A673 (cell line): ENCODE results near the gene FHL2. TPM values are rescaled to one million over a fixed set of nuclear protein-coding genes. Genes with fewer than 3 reads are reported as not detected.
"Not testable (repeated sequence)": the region's sequence is repeated elsewhere in the genome, so short reads cannot be mapped to it uniquely, and the experiment has no call there.

ENCODE experiments used
- BruUV-seq: library from RNA; stranded (reverse); fragments of 400-500 nt; replicated peaks from 2 replicates; lab custom pipeline; 2021; lab: Mats Ljungman, UMichigan
- CTCF ChIA-PET: fragments of 300-600 bp; sonication (Branson Sonifier 250); formaldehyde crosslinking; loops from one replicate; lab custom pipeline; 2022; ENCODE audit warnings: antibody characterized with exemption; lab: Charles Lee
- POLR2A ChIA-PET: fragments of 300-600 bp; sonication (Branson Sonifier 250); formaldehyde crosslinking; loops from one replicate; lab custom pipeline; 2022; ENCODE audit warnings: antibody characterized with exemption; ENCODE audit not compliant: low non-redundant PET; lab: Charles Lee
- DNase-seq: peaks from one replicate; pipeline ENCODE4 v3.0.0-alpha.2; 2015; ENCODE audit warnings: low spot score
- H3K27ac ChIP-seq: fragments of 200-600 bp; sonication (generic); 2 replicates; pipeline ENCODE4 v1.5.1; 2016; ENCODE audit warnings: mixed run types, low read depth, mild to moderate bottlenecking, mixed read lengths, antibody characterized with exemption, low read length; ENCODE audit not compliant: poor library complexity, severe bottlenecking
- H3K27me3 ChIP-seq: fragments of 200-600 bp; sonication (generic); replicated peaks from 2 replicates; pipeline ENCODE4 v1.6.1; 2017; ENCODE audit warnings: mixed run types, low read depth, mild to moderate bottlenecking, mixed read lengths, antibody characterized with exemption, low read length; ENCODE audit not compliant: insufficient read depth, poor library complexity
- H3K36me3 ChIP-seq: fragments of 200-600 bp; sonication (generic); 2 replicates; pipeline ENCODE4 v1.6.1; 2016; ENCODE audit warnings: mixed run types, mild to moderate bottlenecking, mixed read lengths, antibody characterized with exemption, low read length; ENCODE audit not compliant: insufficient read depth, poor library complexity, severe bottlenecking
- H3K4me1 ChIP-seq: fragments of 200-600 bp; sonication (generic); 2 replicates; pipeline ENCODE4 v1.6.1; 2017; ENCODE audit warnings: mixed run types, mild to moderate bottlenecking, mixed read lengths, antibody characterized with exemption, low read length; ENCODE audit not compliant: insufficient read depth, poor library complexity, severe bottlenecking
- H3K4me3 ChIP-seq: fragments of 200-600 bp; sonication (generic); 2 replicates; pipeline ENCODE4 v1.5.1; 2016; ENCODE audit warnings: low read depth, mixed run types, mild to moderate bottlenecking, mixed read lengths, low read length; ENCODE audit not compliant: poor library complexity, severe bottlenecking
- H3K9me3 ChIP-seq: fragments of 200-600 bp; sonication (generic); 2 replicates; pipeline ENCODE4 v1.6.1; 2016; ENCODE audit warnings: mixed run types, low read depth, mild to moderate bottlenecking, mixed read lengths, antibody characterized with exemption, low read length; ENCODE audit not compliant: poor library complexity, severe bottlenecking
- EZH2 ChIP-seq: fragments of 200-600 bp; sonication (generic); IDR thresholded peaks from 2 replicates; pipeline ENCODE4 v1.6.1; 2017; ENCODE audit warnings: borderline replicate concordance, low read depth, mild to moderate bottlenecking, mixed read lengths, antibody characterized with exemption, low read length; ENCODE audit not compliant: poor library complexity, severe bottlenecking
- intact Hi-C: fragments of 100-400 bp; cut with micrococcal nuclease; formaldehyde crosslinking; loops from one replicate; pipeline ENCODE4 v1.10.0; 2022; ENCODE audit not compliant: unreplicated experiment
- total RNA-seq: library from RNA; stranded (reverse); gene quantifications from 2 replicates; pipeline ENCODE4 v1.2.3, GENCODE V29; 2021
- TF ChIP-seq, protein P1 (sequence below): fragments of 300-800, 200-600 bp; sonication (generic); conservative IDR thresholded peaks from 2 replicates; pipeline ENCODE4 v1.5.1; 2017; ENCODE audit warnings: low read depth, mild to moderate bottlenecking, antibody characterized with exemption, low read length, moderate library complexity, mixed read lengths

Gene FHL2
- total RNA-seq, 1 experiment from 2014 or later: 4.7 TPM

DNA sequence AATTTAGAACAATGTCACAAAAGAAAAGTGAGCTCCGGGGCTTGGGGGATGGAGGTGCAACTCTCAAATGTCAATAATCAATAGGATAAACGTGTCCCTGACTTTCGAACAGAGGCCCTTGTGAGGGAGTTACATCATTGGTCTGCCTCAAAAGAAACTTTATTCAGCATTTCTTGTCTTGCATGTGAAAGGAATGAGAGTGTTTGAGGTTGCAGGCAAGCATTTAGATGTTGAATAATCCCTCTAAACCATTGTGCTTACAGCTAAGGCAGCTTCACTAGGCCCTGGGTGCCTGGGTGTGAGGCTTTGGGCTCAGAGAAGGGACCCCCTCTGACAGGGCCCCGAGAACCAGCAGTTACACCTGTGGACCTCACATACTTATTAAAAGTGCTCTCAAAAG is 28.6 kb upstream of the FHL2 start:
- Histone ChIP-seq H3K4me1 (no peaks in the 10 kb centered on the region), H3K27ac (no peak overlapping the region), H3K36me3 (no peaks in the 10 kb centered on the region), H3K9me3 (no peaks in the 10 kb centered on the region), H3K4me3 (no peak overlapping the region), H3K27me3 (peaks cover 8% of the 10 kb centered on the region)
- no peak for TF ChIP-seq EZH2
- TF ChIP-seq, protein P1, sequence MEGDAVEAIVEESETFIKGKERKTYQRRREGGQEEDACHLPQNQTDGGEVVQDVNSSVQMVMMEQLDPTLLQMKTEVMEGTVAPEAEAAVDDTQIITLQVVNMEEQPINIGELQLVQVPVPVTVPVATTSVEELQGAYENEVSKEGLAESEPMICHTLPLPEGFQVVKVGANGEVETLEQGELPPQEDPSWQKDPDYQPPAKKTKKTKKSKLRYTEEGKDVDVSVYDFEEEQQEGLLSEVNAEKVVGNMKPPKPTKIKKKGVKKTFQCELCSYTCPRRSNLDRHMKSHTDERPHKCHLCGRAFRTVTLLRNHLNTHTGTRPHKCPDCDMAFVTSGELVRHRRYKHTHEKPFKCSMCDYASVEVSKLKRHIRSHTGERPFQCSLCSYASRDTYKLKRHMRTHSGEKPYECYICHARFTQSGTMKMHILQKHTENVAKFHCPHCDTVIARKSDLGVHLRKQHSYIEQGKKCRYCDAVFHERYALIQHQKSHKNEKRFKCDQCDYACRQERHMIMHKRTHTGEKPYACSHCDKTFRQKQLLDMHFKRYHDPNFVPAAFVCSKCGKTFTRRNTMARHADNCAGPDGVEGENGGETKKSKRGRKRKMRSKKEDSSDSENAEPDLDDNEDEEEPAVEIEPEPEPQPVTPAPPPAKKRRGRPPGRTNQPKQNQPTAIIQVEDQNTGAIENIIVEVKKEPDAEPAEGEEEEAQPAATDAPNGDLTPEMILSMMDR: no peak
- ChIA-PET CTCF (no interaction called here), POLR2A (no interaction called here)
- BruUV-seq: no TSS peak
- intact Hi-C loops: no loop called here
- no peak for DNase-seq

DNA sequence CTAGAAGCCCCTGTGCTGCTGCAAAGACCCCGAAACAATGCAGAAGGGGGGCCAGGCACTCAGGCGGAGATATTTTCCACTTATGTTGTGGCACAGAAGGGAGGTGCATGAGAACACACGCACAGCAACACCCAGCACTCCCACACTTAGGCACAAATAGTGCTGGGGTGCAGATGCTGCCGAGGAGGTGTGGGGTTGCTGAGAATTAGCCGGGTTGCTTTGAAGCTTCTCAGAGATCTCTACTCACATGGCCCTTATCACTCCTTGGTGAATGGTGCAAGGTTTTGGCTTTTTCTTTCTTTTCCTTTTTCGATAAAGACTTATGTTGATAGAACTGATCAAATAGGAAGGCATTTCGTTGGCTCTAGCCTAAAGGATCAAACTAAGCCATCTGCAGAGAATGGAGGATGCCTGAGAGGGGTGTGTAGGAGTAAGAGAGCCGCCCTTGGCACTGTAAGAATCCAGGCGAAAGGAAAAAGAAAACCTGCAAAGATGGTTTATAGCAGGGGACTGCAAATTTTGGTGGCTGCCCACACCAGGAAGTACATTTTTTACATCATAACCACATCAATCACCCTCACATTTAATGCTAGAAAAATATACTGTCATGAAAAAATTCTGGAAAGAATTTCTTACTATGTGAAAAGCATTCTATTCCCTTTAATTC is 27.9 kb upstream of the FHL2 start:
- Histone ChIP-seq H3K4me1 (no peaks in the 10 kb centered on the region), H3K27ac (no peak overlapping the region), H3K4me3 (no peak overlapping the region), H3K36me3 (no peaks in the 10 kb centered on the region), H3K27me3 (peaks cover 8% of the 10 kb centered on the region), H3K9me3 (no peaks in the 10 kb centered on the region)
- ChIA-PET CTCF (no interaction called here), POLR2A (no interaction called here)
- BruUV-seq: no TSS peak
- intact Hi-C loops: no loop called here
- TF ChIP-seq EZH2: no peak
- TF ChIP-seq, protein P1: no peak
- no peak for DNase-seq

DNA sequence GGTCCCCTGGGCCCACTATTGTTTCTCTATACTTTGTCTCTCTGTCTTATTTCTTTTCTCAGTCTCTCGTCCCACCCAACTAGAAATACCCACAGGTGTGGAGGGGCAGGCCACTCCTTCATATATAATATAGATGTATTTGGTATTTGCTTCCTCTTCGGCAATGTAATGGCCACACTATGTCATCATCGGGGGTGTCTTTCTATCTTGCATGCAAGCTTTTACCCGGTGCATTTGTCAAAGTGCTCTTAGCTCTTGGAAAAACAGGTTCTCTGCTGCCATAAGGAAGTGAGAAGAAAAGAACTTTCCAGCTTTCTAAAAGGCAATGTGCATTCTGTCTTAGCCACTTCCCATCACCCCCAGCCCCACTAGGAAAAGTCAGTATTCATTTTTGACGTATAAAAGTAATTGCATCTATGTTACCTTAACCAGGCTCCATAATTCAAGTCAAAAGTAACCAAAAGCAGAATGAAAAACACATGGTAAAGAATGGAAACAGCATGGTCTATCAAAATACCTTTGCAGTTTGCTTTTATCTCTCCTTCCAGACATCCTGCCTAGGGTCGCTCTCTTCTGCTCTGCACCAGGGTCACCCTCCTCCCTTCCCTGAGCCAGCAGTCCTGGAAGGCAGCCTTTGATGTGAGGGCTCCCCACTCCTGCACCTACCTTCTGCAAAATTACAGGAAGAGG is 27.2 kb upstream of the FHL2 start:
- no peak for DNase-seq
- POLR2A ChIA-PET: no interaction called here
- Histone ChIP-seq H3K4me1 (no peaks in the 10 kb centered on the region), H3K36me3 (no peaks in the 10 kb centered on the region), H3K4me3 (no peak overlapping the region), H3K27ac (no peak overlapping the region), H3K9me3 (no peaks in the 10 kb centered on the region), H3K27me3 (peaks cover 8% of the 10 kb centered on the region)
- TF ChIP-seq EZH2: no peak
- TF ChIP-seq, protein P1: no peak
- intact Hi-C loops: no loop called here
- CTCF ChIA-PET: no interaction called here
- no TSS peak for BruUV-seq

DNA sequence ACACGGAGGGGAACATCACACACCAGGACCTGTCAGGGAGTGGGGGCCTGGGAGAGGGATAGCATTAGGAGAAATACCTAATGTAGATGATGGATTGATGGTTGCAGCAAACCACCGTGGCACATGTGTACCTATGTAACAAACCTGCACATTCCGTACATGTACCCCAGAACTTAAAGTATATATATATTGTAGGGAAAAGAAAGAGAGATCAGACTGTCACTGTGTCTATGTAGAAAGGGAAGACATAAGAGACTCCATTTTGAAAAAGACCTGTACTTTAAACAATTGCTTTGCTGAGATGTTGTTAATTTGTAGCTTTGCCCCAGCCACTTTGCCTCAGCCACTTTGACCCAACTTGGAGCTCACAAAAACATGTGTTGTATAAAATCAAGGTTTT is 26.0 kb upstream of the FHL2 start:
- H3K4me3 ChIP-seq, CTCF ChIA-PET, POLR2A ChIA-PET: not testable (repeated sequence)

More for the DNA sequence above, 26.0 kb upstream of the FHL2 start:
- DNase-seq, intact Hi-C loops, H3K9me3 ChIP-seq, H3K36me3 ChIP-seq, H3K4me1 ChIP-seq, H3K27me3 ChIP-seq, H3K27ac ChIP-seq, BruUV-seq: not testable (repeated sequence)
